Neutrophil (primary cell): ENCODE measurements around the gene RRP1B.
"Not testable (repeated sequence)": the region's sequence is repeated elsewhere in the genome, so short reads cannot be mapped to it uniquely, and the experiment has no call there.

Experiments
- H3K27ac ChIP-seq: fragments of 200-600 bp; sonication (generic); 2 replicates; pipeline ENCODE4 v1.5.1; 2016; ENCODE audit warnings: mild to moderate bottlenecking, moderate library complexity
- H3K27me3 ChIP-seq: fragments of 200-600 bp; sonication (generic); 2 replicates; pipeline ENCODE4 v1.6.0; 2016; ENCODE audit warnings: mild to moderate bottlenecking
- H3K36me3 ChIP-seq: fragments of 200-600 bp; sonication (generic); 2 replicates; pipeline ENCODE4 v1.5.1; 2017
- H3K4me1 ChIP-seq, 2 experiments: fragments of 200-600 bp in 1 of 2; sonication (generic) in 1 of 2; 1 replicate in 1 of 2; 2 replicates in 1 of 2; pipeline versions ENCODE4 v1.5.1 to v1.6.1; 2013 to 2016; ENCODE audit warnings: low read depth in 1 of 2, low read length in 1 of 2, mild to moderate bottlenecking in 1 of 2, moderate library complexity in 1 of 2; ENCODE audit not compliant: control insufficient read depth in 1 of 2, insufficient read depth in 1 of 2
- H3K4me3 ChIP-seq, 2 experiments: fragments of 200-600 bp in 1 of 2; sonication (generic) in 1 of 2; 1 replicate in 1 of 2; 2 replicates in 1 of 2; pipeline ENCODE4 v1.5.1; 2013 to 2016; ENCODE audit warnings: low read depth in 1 of 2, low read length in 1 of 2, mild to moderate bottlenecking in 1 of 2, moderate library complexity in 1 of 2
- H3K9me3 ChIP-seq: fragments of 200-600 bp; sonication (generic); 2 replicates; pipeline ENCODE4 v1.5.1; 2016
- CTCF ChIP-seq: fragments of 200-600 bp; sonication (generic); IDR thresholded peaks from 2 replicates; pipeline ENCODE4 v1.5.1; 2016; ENCODE audit warnings: antibody characterized with exemption

RRP1B gene

GRCh38 chr21:43692949-43693348 is 33.6 kb downstream of the RRP1B start:
- no peak for TF ChIP-seq CTCF
- no peaks in the 10 kb centered on the region for H3K27me3 ChIP-seq
- H3K4me3 ChIP-seq = no peak overlapping the region
- H3K36me3 ChIP-seq = peaks cover 27% of the 10 kb centered on the region
- H3K9me3 ChIP-seq = no peaks in the 10 kb centered on the region
- peaks cover 11 to 12% of the 10 kb centered on the region in 2 experiments for H3K4me1 ChIP-seq
- no peak overlapping the region for H3K27ac ChIP-seq

- no peak for TF ChIP-seq CTCF
- Histone ChIP-seq H3K9me3 (no peaks in the 10 kb centered on the region), H3K4me3 (no peak overlapping the region), H3K4me1 (peaks cover under 1 to 2% of the 10 kb centered on the region in 2 experiments), H3K36me3 (peaks cover 27% of the 10 kb centered on the region), H3K27me3 (no peaks in the 10 kb centered on the region), H3K27ac (no peak overlapping the region)
Measured at GRCh38 chr21:43693981-43694380, 34.6 kb downstream of the RRP1B start.

GRCh38 chr21:43694437-43695079 is 35.2 kb downstream of the RRP1B start:
- no peak overlapping the region for H3K4me3 ChIP-seq
- H3K9me3 ChIP-seq = no peaks in the 10 kb centered on the region
- TF ChIP-seq CTCF = no peak
- H3K4me1 ChIP-seq = no peaks in the 10 kb centered on the region
- no peak overlapping the region for H3K27ac ChIP-seq
- no peaks in the 10 kb centered on the region for H3K27me3 ChIP-seq
- H3K36me3 ChIP-seq = peaks cover 27% of the 10 kb centered on the region

GRCh38 chr21:43696214-43696613 is 36.9 kb downstream of the RRP1B start:
- Histone ChIP-seq H3K27me3 (no peaks in the 10 kb centered on the region), H3K4me1 (no peaks in the 10 kb centered on the region), H3K4me3 (no peak overlapping the region), H3K36me3 (peaks cover 16% of the 10 kb centered on the region), H3K27ac (no peak overlapping the region), H3K9me3 (no peaks in the 10 kb centered on the region)
- no peak for TF ChIP-seq CTCF

- Histone ChIP-seq H3K36me3 (peaks cover 7% of the 10 kb centered on the region), H3K4me1 (peaks cover 9% of the 10 kb centered on the region in 2 experiments), H3K9me3 (no peaks in the 10 kb centered on the region), H3K27ac (no peak overlapping the region), H3K27me3 (peaks cover 4% of the 10 kb centered on the region), H3K4me3 (no peak overlapping the region)
- TF ChIP-seq CTCF = no peak
Measured at GRCh38 chr21:43697758-43698643, 38.6 kb downstream of the RRP1B start.

GRCh38 chr21:43699492-43699777 is 40.1 kb downstream of the RRP1B start:
- not testable (repeated sequence) for H3K27me3 ChIP-seq, H3K9me3 ChIP-seq, H3K4me3 ChIP-seq, H3K27ac ChIP-seq, H3K36me3 ChIP-seq
- H3K4me1 ChIP-seq = peaks cover 11 to 13% of the 10 kb centered on the region in 2 experiments
